22Rv1 (cell line): ENCODE measurements around the gene EXOC1.

Source experiments
- CTCF ChIP-seq: fragments of 450-650 bp; IDR thresholded peaks from 2 replicates; pipeline ENCODE4 v1.5.1; 2017; ENCODE audit warnings: mild to moderate bottlenecking
- ZFX ChIP-seq: fragments of 450-650 bp; IDR thresholded peaks from 2 replicates; pipeline ENCODE4 v1.6.1; 2017; ENCODE audit warnings: antibody characterized with exemption, borderline replicate concordance

- no peak for TF ChIP-seq CTCF
- no peak for TF ChIP-seq ZFX
Observed at GRCh38 chr4:55938481-55938880, 85.0 kb downstream of the EXOC1 start.
